Measurements from ENCODE around the gene LBH.
A peak's percentile ranks its signal among the peaks of the same experiment; 100 is the strongest.
"Not testable (repeated sequence)": the region's sequence is repeated elsewhere in the genome, so short reads cannot be mapped to it uniquely, and the experiment has no call there.

Gene LBH

GRCh38 chr2:30259827-30260679, 28.7 kb downstream of the LBH start:
- DNase-seq: no peak

GRCh38 chr2:30260941-30261340, 29.6 kb downstream of the LBH start:
- DNase-seq: no peak

- DNase-seq: no peak
Measured at GRCh38 chr2:30261695-30262211, 30.4 kb downstream of the LBH start.

- DNase-seq: no peak
Measured at GRCh38 chr2:30262716-30263309, 31.5 kb downstream of the LBH start.

- no peak for DNase-seq
Measured at GRCh38 chr2:30264274-30264673, 32.9 kb downstream of the LBH start.

GRCh38 chr2:30265052-30266015, 34.0 kb downstream of the LBH start:
- no peak for DNase-seq

GRCh38 chr2:30266051-30266621, 34.8 kb downstream of the LBH start:
- peak; percentile 40 to 58 for DNase-seq

GRCh38 chr2:30266705-30267104, 35.4 kb downstream of the LBH start:
- no peak for DNase-seq

GRCh38 chr2:30267161-30267975, 36.0 kb downstream of the LBH start:
- peak; percentile 71 to 81 for DNase-seq

GRCh38 chr2:30268296-30268871, 37.0 kb downstream of the LBH start:
- no peak for DNase-seq

- DNase-seq: not testable (repeated sequence)
Measured at GRCh38 chr2:30269114-30269770, 37.9 kb downstream of the LBH start.

- DNase-seq: no peak
Measured at GRCh38 chr2:30269771-30270145, 38.4 kb downstream of the LBH start.

- DNase-seq: no peak
Measured at GRCh38 chr2:30270166-30270565, 38.8 kb downstream of the LBH start.

GRCh38 chr2:30271301-30271700, 40.0 kb downstream of the LBH start:
- DNase-seq: no peak

GRCh38 chr2:30272286-30272685, 41.0 kb downstream of the LBH start:
- no peak for DNase-seq

GRCh38 chr2:30272761-30273573, 41.6 kb downstream of the LBH start:
- DNase-seq: peak; percentile 47 to 58

GRCh38 chr2:30273574-30273929, 42.2 kb downstream of the LBH start:
- no peak for DNase-seq

- no peak for DNase-seq
Measured at GRCh38 chr2:30275256-30275655, 43.9 kb downstream of the LBH start.

GRCh38 chr2:30276455-30276911, 45.1 kb downstream of the LBH start:
- DNase-seq: peak in 1 of 2 experiments; percentile 47

GRCh38 chr2:30277582-30277981, 46.2 kb downstream of the LBH start:
- no peak for DNase-seq

All from activated CD4-positive, alpha-beta T cell treated with anti-CD3 and anti-CD28 coated beads, Interleukin-2, amount 50 U/mL, for 48 hours (primary cell).